HL-60/S4 treated with phorbol 12-myristate 13-acetate at 8.2 ng/mL for 4 days and 3 days (cell line): ENCODE data around the gene CXorf66.
"Not testable (repeated sequence)": the region's sequence is repeated elsewhere in the genome, so short reads cannot be mapped to it uniquely, and the experiment has no call there.

Experiments used
- in situ Hi-C: fragments of 300-500 bp; cut with MboI; formaldehyde crosslinking; loops from 2 replicates; pipeline ENCODE4 v1.15.0; 2022; ENCODE audit warnings: low sequenced_read_pairs

CXorf66 gene

DNA sequence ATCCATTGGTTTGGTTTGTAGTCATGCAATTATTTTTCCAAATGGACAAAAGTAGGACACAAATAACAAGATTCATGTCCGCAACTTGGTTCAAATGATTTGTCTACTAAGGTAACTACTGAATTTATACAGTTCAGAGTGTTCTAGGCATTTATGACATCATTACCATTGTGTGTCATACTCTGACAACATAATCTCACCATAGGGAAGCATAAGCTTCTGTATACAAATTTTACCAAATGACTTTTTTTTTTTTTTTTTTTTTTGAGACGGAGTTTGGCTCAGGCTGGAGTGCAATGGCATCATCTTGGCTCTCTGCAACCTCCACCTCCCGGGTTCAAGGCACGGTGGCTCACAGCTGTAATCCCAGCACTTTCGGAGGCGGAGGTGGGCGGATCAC is at the start of gene CXorf66:
TSS of gene CXorf66 (minus strand) at position 101 of the 400 bp plus-strand sequence. CDS start at position 76, 25 bp downstream.
- in situ Hi-C loops = no loop called here

DNA sequence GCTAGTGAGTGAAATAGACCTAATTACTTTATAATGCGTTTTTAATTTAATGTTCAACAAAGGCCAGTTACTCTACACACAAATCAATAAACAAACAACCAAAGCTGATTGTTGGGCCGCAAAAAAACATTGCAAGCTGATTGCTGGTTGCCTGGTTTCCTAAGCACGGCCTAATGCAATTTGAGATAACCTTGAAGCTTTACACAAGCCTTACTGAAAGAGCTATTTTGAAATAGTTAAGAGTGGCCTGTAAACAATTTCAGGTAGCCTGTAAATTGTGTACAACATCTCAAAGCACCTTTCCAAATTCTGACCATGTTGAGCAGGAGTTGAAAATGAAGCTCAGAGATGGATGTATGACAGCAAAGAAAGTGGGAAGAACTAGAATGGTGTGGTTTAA is 17.5 kb upstream of the CXorf66 start:
- in situ Hi-C loops = no loop called here

- in situ Hi-C loops = no loop called here
Measured at GRCh38 chrX:139974471-139974870, 9.2 kb upstream of the CXorf66 start.

- in situ Hi-C loops = no loop called here
Measured at GRCh38 chrX:139972629-139973624, 7.6 kb upstream of the CXorf66 start.

- in situ Hi-C loops = no loop called here
Measured at GRCh38 chrX:139972113-139972512, 6.8 kb upstream of the CXorf66 start.

DNA sequence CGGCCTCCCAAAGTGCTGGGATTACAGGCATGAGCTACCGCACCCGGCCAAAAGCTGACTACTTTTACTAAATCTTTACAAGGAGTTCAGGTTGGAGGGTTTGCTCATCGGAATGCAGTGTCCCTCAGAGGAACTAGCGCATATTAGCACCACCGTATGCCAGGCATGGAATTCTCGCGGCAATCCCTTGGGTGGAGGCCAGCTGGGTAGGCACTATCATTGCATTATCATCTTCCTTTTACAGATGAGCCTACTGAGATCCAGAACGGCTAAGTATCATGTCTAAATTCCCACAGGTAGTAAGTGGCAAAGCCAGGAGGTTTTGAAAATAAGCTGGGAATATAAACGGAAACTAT is 6.1 kb upstream of the CXorf66 start:
- in situ Hi-C loops = no loop called here

GRCh38 chrX:139969286-139969685 is 4.0 kb upstream of the CXorf66 start:
- in situ Hi-C loops = no loop called here

GRCh38 chrX:139967750-139968149 is 2.4 kb upstream of the CXorf66 start:
- in situ Hi-C loops = no loop called here

GRCh38 chrX:139967300-139967699 is 2.0 kb upstream of the CXorf66 start:
- in situ Hi-C loops = no loop called here

DNA sequence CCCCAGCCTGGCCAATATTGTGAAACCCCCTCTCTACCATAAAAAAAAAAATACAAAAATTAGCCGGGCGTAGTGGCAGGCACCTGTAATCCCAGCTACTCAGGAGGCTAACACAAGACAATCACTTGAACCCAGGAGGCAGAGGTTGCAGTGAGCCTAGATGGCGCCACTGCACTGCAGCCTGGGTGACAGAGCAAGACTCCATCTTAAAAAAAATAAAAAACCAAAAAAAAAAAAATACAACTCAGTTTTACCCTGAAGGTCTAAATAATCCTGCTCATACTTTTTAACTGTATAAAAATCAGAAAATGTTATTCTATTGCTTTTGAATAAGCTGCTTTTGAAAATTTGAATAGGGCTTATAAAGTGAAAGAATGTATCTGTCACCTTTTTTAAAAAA is 838 bp upstream of the CXorf66 start:
- in situ Hi-C loops = not testable (repeated sequence)

- in situ Hi-C loops = not testable (repeated sequence)
Measured at GRCh38 chrX:139961091-139961490, 4.2 kb downstream of the CXorf66 start.

- in situ Hi-C loops = no loop called here
Measured at GRCh38 chrX:139949703-139950102, 15.6 kb downstream of the CXorf66 start.

DNA sequence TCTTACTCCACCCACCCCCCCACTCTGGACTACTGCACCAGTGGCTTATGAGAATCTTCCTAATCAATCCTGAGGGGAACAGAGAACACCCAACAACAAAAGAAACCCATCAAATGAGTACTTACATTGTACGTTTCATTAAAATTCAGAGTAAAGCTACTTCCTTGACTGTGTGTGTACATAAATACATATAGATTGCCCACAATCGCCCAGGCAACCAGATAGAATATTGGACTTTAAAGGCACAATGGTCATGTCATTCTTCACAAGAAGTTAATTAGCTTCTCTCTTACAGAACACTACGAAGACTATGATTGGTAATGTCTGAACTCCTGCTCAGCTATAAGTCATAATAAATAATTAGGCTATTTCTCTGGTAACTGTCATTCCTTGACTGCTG is 20.2 kb downstream of the CXorf66 start:
- in situ Hi-C loops = no loop called here

- in situ Hi-C loops = no loop called here
Measured at GRCh38 chrX:139936259-139936658, 29.1 kb downstream of the CXorf66 start.

DNA sequence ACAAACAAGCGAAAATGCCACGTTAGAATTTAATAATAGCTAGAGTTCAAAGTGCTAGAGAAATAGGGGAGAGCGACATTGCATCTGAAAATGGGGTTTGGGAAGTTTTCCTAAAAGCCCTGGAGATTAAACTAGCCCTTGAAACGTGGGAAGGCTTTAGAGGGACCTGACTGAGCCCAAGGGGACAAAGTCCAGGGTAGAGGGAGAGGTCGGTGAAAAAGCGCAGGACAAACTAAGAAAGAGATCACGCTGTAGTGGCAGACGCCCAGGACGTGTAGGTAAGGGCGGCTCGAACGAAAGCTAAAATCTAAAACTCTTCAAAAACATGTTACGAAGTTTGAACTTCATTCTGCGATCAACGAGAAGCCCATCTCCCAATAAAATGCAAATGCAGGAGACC is 31.4 kb downstream of the CXorf66 start:
- in situ Hi-C loops = no loop called here

- in situ Hi-C loops = no loop called here
Measured at GRCh38 chrX:139932901-139933796, 32.2 kb downstream of the CXorf66 start, which contains the start of gene ATP11C. Gene ATP11C (minus strand): TSS chrX:139933053. CDS start chrX:139932042, 1,011 bp downstream.

GRCh38 chrX:139932073-139932900 is 33.0 kb downstream of the CXorf66 start:
- in situ Hi-C loops = no loop called here

GRCh38 chrX:139931646-139932072 is 33.7 kb downstream of the CXorf66 start:
- in situ Hi-C loops = no loop called here

GRCh38 chrX:139930916-139931645 is 34.2 kb downstream of the CXorf66 start:
- in situ Hi-C loops = no loop called here

DNA sequence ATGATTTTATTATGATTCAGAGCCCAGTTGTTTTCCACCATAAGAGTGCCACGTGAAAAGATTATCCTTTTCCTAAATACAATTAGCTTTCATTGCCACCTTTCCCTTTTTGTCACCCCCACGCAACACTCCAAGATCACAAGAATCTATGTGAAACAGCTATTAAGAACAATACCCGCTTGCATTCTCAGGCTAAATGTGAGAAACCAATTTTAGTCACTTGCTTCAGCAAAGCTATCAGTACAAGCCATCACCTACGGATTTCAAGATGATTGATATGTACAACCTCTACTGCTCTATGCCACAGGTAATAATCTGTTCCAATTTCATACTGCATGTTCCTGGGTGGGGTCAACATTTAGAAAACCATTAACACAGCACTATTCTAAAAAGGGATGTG is 34.9 kb downstream of the CXorf66 start:
- in situ Hi-C loops = no loop called here
